ENCODE results near the gene SEMA3G. TPM values are rescaled to one million over a fixed set of nuclear protein-coding genes. Genes with fewer than 3 reads are reported as not detected.

The SEMA3G gene
- total and polyA plus RNA-seq, 8 donors: under 0.01 to 9.6 (median 1.8) TPM

- Histone ChIP-seq H3K27me3 (no peaks in the 10 kb centered on the region), H3K27ac (no peak overlapping the region), H3K4me1 (peaks cover 25 to 60% (median 40%) of the 10 kb centered on the region in 4 donors), H3K4me3 (no peak overlapping the region), H3K36me3 (peaks cover 24 to 74% (median 66%) of the 10 kb centered on the region in 4 donors), H3K9me3 (no peaks in the 10 kb centered on the region)
- 67 to 86% (median 80%) methylated on average over 5 of the region's 5 CpGs for WGBS, 5 donors
- intact Hi-C loops (cut with DNase I; ENCODE audit: low total_unique reads): no loop called here
- peak in 1 of 2 donors; percentile 38 for DNase-seq
- TF ChIP-seq EP300 (IDR thresholded peaks at IDR 0.05) (no peak), CTCF (IDR thresholded peaks at IDR 0.05) (no peak), POLR2A (IDR thresholded peaks at IDR 0.05) (no peak), POLR2AphosphoS5 (IDR thresholded peaks at IDR 0.05) (no peak)
These were observed 24.1 kb upstream of the SEMA3G start for GRCh38 chr3:52469001-52469400.

- peak in 1 of 2 donors; percentile 1 for DNase-seq
- no peaks in the 10 kb centered on the region for H3K27me3 ChIP-seq
- H3K27ac ChIP-seq: peak overlapping the region in 2 of 5 donors; percentile 14 to 26
- H3K4me1 ChIP-seq: peaks cover 25 to 61% (median 40%) of the 10 kb centered on the region in 4 donors
- peaks cover 18 to 74% (median 62%) of the 10 kb centered on the region in 4 donors for H3K36me3 ChIP-seq
- intact Hi-C loops (cut with DNase I; ENCODE audit: low total_unique reads): no loop called here
- no peak for TF ChIP-seq POLR2AphosphoS5 (IDR thresholded peaks at IDR 0.05)
- no peak for TF ChIP-seq EP300 (IDR thresholded peaks at IDR 0.05)
- no peak for TF ChIP-seq CTCF (IDR thresholded peaks at IDR 0.05)
- no peak for TF ChIP-seq POLR2A (IDR thresholded peaks at IDR 0.05)
- no peaks in the 10 kb centered on the region for H3K9me3 ChIP-seq
- no peak overlapping the region for H3K4me3 ChIP-seq
- 60 to 75% (median 65%) methylated on average over 9 of the region's 9 CpGs for WGBS, 5 donors
These were observed 23.4 kb upstream of the SEMA3G start for GRCh38 chr3:52468336-52468735.

GRCh38 chr3:52463416-52463815, 18.5 kb upstream of the SEMA3G start:
- TF ChIP-seq POLR2A (IDR thresholded peaks at IDR 0.05) (no peak), EP300 (IDR thresholded peaks at IDR 0.05) (no peak), POLR2AphosphoS5 (IDR thresholded peaks at IDR 0.05) (no peak), CTCF (IDR thresholded peaks at IDR 0.05) (no peak)
- H3K9me3 ChIP-seq: no peaks in the 10 kb centered on the region
- no peaks in the 10 kb centered on the region for H3K27me3 ChIP-seq
- no peak overlapping the region for H3K27ac ChIP-seq
- WGBS, 5 donors: 74 to 91% (median 85%) methylated on average over 5 of the region's 5 CpGs
- H3K4me1 ChIP-seq: peaks cover 3 to 48% (median 20%) of the 10 kb centered on the region in 4 donors
- intact Hi-C loops (cut with DNase I; ENCODE audit: low total_unique reads): no loop called here
- H3K4me3 ChIP-seq: no peak overlapping the region
- no peak for DNase-seq
- H3K36me3 ChIP-seq: peaks cover 23 to 89% (median 78%) of the 10 kb centered on the region in 4 donors

- 68 to 91% (median 86%) methylated on average over 6 of the region's 6 CpGs for WGBS, 5 donors
- Histone ChIP-seq H3K36me3 (peaks cover 23 to 91% (median 81%) of the 10 kb centered on the region in 4 donors), H3K4me1 (peaks cover 5 to 43% (median 22%) of the 10 kb centered on the region in 4 donors), H3K27ac (peak overlapping the region in 1 of 5 donors; percentile 46), H3K27me3 (no peaks in the 10 kb centered on the region), H3K9me3 (no peaks in the 10 kb centered on the region), H3K4me3 (no peak overlapping the region)
- DNase-seq: no peak
- TF ChIP-seq POLR2AphosphoS5 (IDR thresholded peaks at IDR 0.05) (no peak), CTCF (IDR thresholded peaks at IDR 0.05) (no peak), POLR2A (IDR thresholded peaks at IDR 0.05) (no peak), EP300 (IDR thresholded peaks at IDR 0.05) (no peak)
- intact Hi-C loops (cut with DNase I; ENCODE audit: low total_unique reads): no loop called here
These were observed 17.0 kb upstream of the SEMA3G start for GRCh38 chr3:52461874-52462273.

Data from stomach (tissue), 9 donors.